Sigmoid colon (tissue), 4 donors: ENCODE results near the gene PSMB1.

ENCODE experiments used
- EP300 ChIP-seq, 4 donors: sonication (generic); formaldehyde crosslinking; IDR thresholded peaks; one replicate each; pipeline ENCODE4 v1.6.1; 2017; ENCODE audit warnings: antibody characterized with exemption in 4 of 4
- POLR2A ChIP-seq, 2 donors: fragments of 450-650 bp; IDR thresholded peaks; one replicate each; pipeline ENCODE4 v1.6.1; 2016; ENCODE audit warnings: antibody characterized with exemption in 2 of 2, mild to moderate bottlenecking in 2 of 2, moderate library complexity in 2 of 2
- POLR2AphosphoS5 ChIP-seq, 4 donors: sonication (generic); formaldehyde crosslinking; IDR thresholded peaks; one replicate each; pipeline ENCODE4 v1.6.1; 2017; ENCODE audit warnings: antibody characterized with exemption in 4 of 4
- TF ChIP-seq, protein P1 (sequence below), 4 experiments: fragments of 450-650 bp in 3 of 4; fragments of 200-600 bp in 1 of 4; IDR thresholded peaks; one replicate each; pipeline ENCODE4 v1.5.1; 2016 to 2019; ENCODE audit warnings: antibody characterized with exemption in 4 of 4, mild to moderate bottlenecking in 3 of 4, moderate library complexity in 2 of 4

DNA sequence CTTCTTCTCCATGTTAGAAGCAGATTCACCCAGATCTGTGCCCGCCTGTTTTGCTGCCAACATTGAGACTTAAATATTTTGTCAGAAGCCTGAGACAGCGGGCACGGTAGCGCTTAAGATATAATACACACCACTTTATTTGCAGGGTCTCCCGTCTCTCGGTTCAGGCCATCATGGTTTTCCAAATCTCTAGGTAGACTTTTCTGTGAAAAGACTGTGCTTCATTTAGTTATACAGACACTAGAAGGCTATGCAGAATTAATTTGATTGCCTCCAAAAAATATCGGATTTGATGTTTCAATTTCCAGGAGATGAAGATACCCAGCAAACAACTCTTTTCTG is 1.7 kb upstream of the PSMB1 start:
- TF ChIP-seq, protein P1, sequence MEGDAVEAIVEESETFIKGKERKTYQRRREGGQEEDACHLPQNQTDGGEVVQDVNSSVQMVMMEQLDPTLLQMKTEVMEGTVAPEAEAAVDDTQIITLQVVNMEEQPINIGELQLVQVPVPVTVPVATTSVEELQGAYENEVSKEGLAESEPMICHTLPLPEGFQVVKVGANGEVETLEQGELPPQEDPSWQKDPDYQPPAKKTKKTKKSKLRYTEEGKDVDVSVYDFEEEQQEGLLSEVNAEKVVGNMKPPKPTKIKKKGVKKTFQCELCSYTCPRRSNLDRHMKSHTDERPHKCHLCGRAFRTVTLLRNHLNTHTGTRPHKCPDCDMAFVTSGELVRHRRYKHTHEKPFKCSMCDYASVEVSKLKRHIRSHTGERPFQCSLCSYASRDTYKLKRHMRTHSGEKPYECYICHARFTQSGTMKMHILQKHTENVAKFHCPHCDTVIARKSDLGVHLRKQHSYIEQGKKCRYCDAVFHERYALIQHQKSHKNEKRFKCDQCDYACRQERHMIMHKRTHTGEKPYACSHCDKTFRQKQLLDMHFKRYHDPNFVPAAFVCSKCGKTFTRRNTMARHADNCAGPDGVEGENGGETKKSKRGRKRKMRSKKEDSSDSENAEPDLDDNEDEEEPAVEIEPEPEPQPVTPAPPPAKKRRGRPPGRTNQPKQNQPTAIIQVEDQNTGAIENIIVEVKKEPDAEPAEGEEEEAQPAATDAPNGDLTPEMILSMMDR (IDR thresholded peaks at IDR 0.05) = no peak
- no peak for TF ChIP-seq POLR2A (IDR thresholded peaks at IDR 0.05)
- TF ChIP-seq EP300 (IDR thresholded peaks at IDR 0.05) = no peak
- no peak for TF ChIP-seq POLR2AphosphoS5 (IDR thresholded peaks at IDR 0.05)
